HK-2 (cell line): ENCODE measurements around the gene CDK5R1.
"Not testable (repeated sequence)": the region's sequence is repeated elsewhere in the genome, so short reads cannot be mapped to it uniquely, and the experiment has no call there.

Source experiments
- DNase-seq: peaks from one replicate; pipeline ENCODE4 v3.0.0-alpha.2; 2018; ENCODE audit not compliant: unreplicated experiment

CDK5R1 gene

GRCh38 chr17:32486701-32487472 is at the start of gene CDK5R1:
Gene CDK5R1 (plus strand): TSS chr17:32486993. CDS start chr17:32487621, 628 bp downstream.
- peak; percentile 69 for DNase-seq

GRCh38 chr17:32440722-32441121 is 46.1 kb upstream of the CDK5R1 start:
- no peak for DNase-seq

GRCh38 chr17:32441886-32442285 is 44.9 kb upstream of the CDK5R1 start:
- DNase-seq, result no peak

GRCh38 chr17:32443827-32444300 is 42.9 kb upstream of the CDK5R1 start:
- DNase-seq, result no peak

- DNase-seq, result peak; percentile 98
Measured at GRCh38 chr17:32444301-32445073, 42.3 kb upstream of the CDK5R1 start, which contains the start of gene PSMD11. Gene PSMD11 (plus strand): TSS chr17:32444510. CDS start chr17:32444524, 14 bp downstream.

- peak; percentile 69 for DNase-seq
Measured at GRCh38 chr17:32445074-32445415, 41.7 kb upstream of the CDK5R1 start.

GRCh38 chr17:32445497-32445896 is 41.3 kb upstream of the CDK5R1 start:
- DNase-seq, result no peak

- DNase-seq, result no peak
Measured at GRCh38 chr17:32445971-32446370, 40.8 kb upstream of the CDK5R1 start.

- no peak for DNase-seq
Measured at GRCh38 chr17:32446949-32447348, 39.8 kb upstream of the CDK5R1 start.

- DNase-seq, result no peak
Measured at GRCh38 chr17:32449963-32450362, 36.8 kb upstream of the CDK5R1 start.

GRCh38 chr17:32450379-32450778 is 36.4 kb upstream of the CDK5R1 start:
- DNase-seq, result not testable (repeated sequence)

GRCh38 chr17:32451879-32452278 is 34.9 kb upstream of the CDK5R1 start:
- no peak for DNase-seq

GRCh38 chr17:32452281-32452680 is 34.5 kb upstream of the CDK5R1 start:
- DNase-seq, result no peak

GRCh38 chr17:32453370-32453769 is 33.4 kb upstream of the CDK5R1 start:
- DNase-seq, result no peak

- DNase-seq, result no peak
Measured at GRCh38 chr17:32458371-32458770, 28.4 kb upstream of the CDK5R1 start.

- DNase-seq, result no peak
Measured at GRCh38 chr17:32460054-32460453, 26.7 kb upstream of the CDK5R1 start.

GRCh38 chr17:32461498-32461852 is 25.3 kb upstream of the CDK5R1 start:
- no peak for DNase-seq

- DNase-seq, result peak; percentile 49
Measured at GRCh38 chr17:32461853-32462617, 24.8 kb upstream of the CDK5R1 start.

GRCh38 chr17:32463304-32463703 is 23.5 kb upstream of the CDK5R1 start:
- no peak for DNase-seq

- DNase-seq, result no peak
Measured at GRCh38 chr17:32464374-32464773, 22.4 kb upstream of the CDK5R1 start.

- no peak for DNase-seq
Measured at GRCh38 chr17:32467949-32468348, 18.8 kb upstream of the CDK5R1 start.
